ENCODE data around the gene OR2S2.

GRCh38 chr9:35908504-35909125, 49.3 kb downstream of the OR2S2 start:
- TF ChIP-seq CTCF (IDR thresholded peaks at IDR 0.05) (no peak), POLR2A (IDR thresholded peaks at IDR 0.05) (no peak)

Measured in suprapubic skin (tissue), 3 donors.